HUES48 (cell line): Measurements from ENCODE around the gene OR2T3.
"Not testable (repeated sequence)": the region's sequence is repeated elsewhere in the genome, so short reads cannot be mapped to it uniquely, and the experiment has no call there.

ENCODE experiments used
- H3K27ac ChIP-seq: one replicate; pipeline ENCODE4 v1.7.0; 2013; ENCODE audit warnings: low read depth, low read length, inconsistent platforms
- H3K27me3 ChIP-seq: 2 replicates; pipeline ENCODE4 v1.6.1; 2013; ENCODE audit warnings: mild to moderate bottlenecking, low read length; ENCODE audit not compliant: control insufficient read depth, insufficient read depth
- H3K36me3 ChIP-seq: 2 replicates; pipeline ENCODE4 v1.6.1; 2013; ENCODE audit warnings: low read length; ENCODE audit not compliant: control insufficient read depth, insufficient read depth
- H3K4me1 ChIP-seq: 2 replicates; pipeline ENCODE4 v1.6.1; 2013; ENCODE audit warnings: mild to moderate bottlenecking, low read length; ENCODE audit not compliant: control insufficient read depth, insufficient read depth
- H3K4me3 ChIP-seq: 2 replicates; pipeline ENCODE4 v1.5.1; 2013; ENCODE audit warnings: mild to moderate bottlenecking, low read depth, low read length
- H3K9ac ChIP-seq: 2 replicates; pipeline ENCODE4 v1.6.1; 2013; ENCODE audit warnings: mild to moderate bottlenecking, low read depth, low read length, moderate library complexity
- H3K9me3 ChIP-seq: 2 replicates; pipeline ENCODE4 v1.6.1; 2013; ENCODE audit warnings: low read length; ENCODE audit not compliant: control insufficient read depth, insufficient read depth

OR2T3 gene

DNA sequence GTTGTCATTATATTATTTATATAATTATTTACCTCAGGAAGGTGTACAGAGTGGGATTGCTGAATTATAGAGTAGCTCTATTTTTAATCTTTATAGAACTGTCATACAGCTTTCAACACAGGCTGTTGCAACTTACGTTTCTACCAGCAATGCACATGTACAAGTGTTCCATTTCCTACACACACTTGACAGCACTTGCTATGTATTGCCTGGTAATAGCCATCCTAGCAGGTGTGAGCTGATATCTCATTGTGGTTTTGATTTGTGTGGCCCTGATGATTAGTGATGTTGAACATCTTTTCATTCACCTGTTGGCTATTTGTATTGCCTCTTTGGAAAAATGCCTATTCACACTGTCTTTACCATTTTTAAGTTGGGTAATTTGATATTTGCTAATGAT is 2.5 kb downstream of the OR2T3 start:
- H3K36me3 ChIP-seq, H3K27me3 ChIP-seq, H3K4me1 ChIP-seq, H3K27ac ChIP-seq, H3K9ac ChIP-seq, H3K4me3 ChIP-seq: not testable (repeated sequence)
- peaks cover 18% of the 10 kb centered on the region; the same call in 1 of the 2 replicates for H3K9me3 ChIP-seq

- H3K27me3 ChIP-seq, H3K4me3 ChIP-seq, H3K27ac ChIP-seq: not testable (repeated sequence)
Observed at GRCh38 chr1:248481686-248482579, 8.8 kb downstream of the OR2T3 start.

GRCh38 chr1:248488289-248488688 is 15.1 kb downstream of the OR2T3 start, which contains the start of gene OR2T5:
Gene OR2T5, plus strand, starts transcription at chr1:248488589. Its CDS starts 0 bp downstream, at chr1:248488589.
- not testable (repeated sequence) for H3K9me3 ChIP-seq, H3K4me1 ChIP-seq, H3K9ac ChIP-seq, H3K27me3 ChIP-seq, H3K4me3 ChIP-seq, H3K36me3 ChIP-seq, H3K27ac ChIP-seq

More at GRCh38 chr1:248481686-248482579, 8.8 kb downstream of the OR2T3 start:
- H3K9me3 ChIP-seq = peaks cover 14% of the 10 kb centered on the region
- H3K4me1 ChIP-seq, H3K36me3 ChIP-seq, H3K9ac ChIP-seq: not testable (repeated sequence)

- not testable (repeated sequence) for H3K36me3 ChIP-seq, H3K9me3 ChIP-seq, H3K27me3 ChIP-seq
Observed at GRCh38 chr1:248496661-248497060, 23.5 kb downstream of the OR2T3 start.

GRCh38 chr1:248500305-248501035 is 27.3 kb downstream of the OR2T3 start:
- not testable (repeated sequence) for H3K9me3 ChIP-seq

More at GRCh38 chr1:248496661-248497060, 23.5 kb downstream of the OR2T3 start:
- not testable (repeated sequence) for H3K9ac ChIP-seq, H3K4me1 ChIP-seq, H3K27ac ChIP-seq, H3K4me3 ChIP-seq

GRCh38 chr1:248507773-248508172 is 34.6 kb downstream of the OR2T3 start, which contains the start of gene OR2G6:
Gene OR2G6, plus strand, starts transcription at chr1:248508073. Its CDS starts 13,574 bp downstream, at chr1:248521647.
- not testable (repeated sequence) for H3K36me3 ChIP-seq, H3K27me3 ChIP-seq, H3K4me3 ChIP-seq, H3K9ac ChIP-seq, H3K27ac ChIP-seq, H3K9me3 ChIP-seq, H3K4me1 ChIP-seq

More at GRCh38 chr1:248500305-248501035, 27.3 kb downstream of the OR2T3 start:
- H3K4me1 ChIP-seq, H3K27ac ChIP-seq, H3K9ac ChIP-seq, H3K27me3 ChIP-seq, H3K36me3 ChIP-seq, H3K4me3 ChIP-seq: not testable (repeated sequence)

- H3K9me3 ChIP-seq, H3K27me3 ChIP-seq, H3K27ac ChIP-seq, H3K4me1 ChIP-seq, H3K4me3 ChIP-seq, H3K9ac ChIP-seq, H3K36me3 ChIP-seq: not testable (repeated sequence)
Observed at GRCh38 chr1:248510217-248510616, 37.1 kb downstream of the OR2T3 start.

DNA sequence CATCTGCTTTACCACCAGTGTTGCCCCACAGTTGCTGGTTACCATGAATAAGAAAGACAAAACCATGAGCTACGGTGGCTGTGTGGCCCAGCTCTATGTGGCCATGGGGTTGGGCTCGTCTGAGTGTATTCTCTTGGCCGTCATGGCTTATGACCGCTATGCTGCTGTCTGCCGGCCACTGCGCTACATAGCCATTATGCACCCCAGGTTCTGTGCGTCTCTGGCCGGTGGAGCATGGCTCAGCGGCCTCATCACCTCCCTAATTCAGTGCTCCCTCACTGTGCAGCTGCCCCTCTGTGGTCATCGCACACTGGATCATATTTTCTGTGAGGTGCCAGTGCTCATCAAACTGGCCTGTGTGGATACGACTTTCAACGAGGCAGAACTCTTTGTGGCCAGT is 48.7 kb downstream of the OR2T3 start:
- Histone ChIP-seq H3K9me3 (peaks cover 65% of the 10 kb centered on the region), H3K4me3 (no peak overlapping the region), H3K9ac (no peak overlapping the region), H3K27me3 (no peaks in the 10 kb centered on the region), H3K4me1 (no peaks in the 10 kb centered on the region), H3K36me3 (no peaks in the 10 kb centered on the region), H3K27ac (no peak overlapping the region)
